ENCODE data around the gene ACOT8.
A peak's percentile ranks its signal among the peaks of the same experiment; 100 is the strongest.

GRCh38 chr20:45833030-45833882, 23.9 kb downstream of the ACOT8 start, which contains the start of gene SNX21:
- TF ChIP-seq CTCF (IDR thresholded peaks at IDR 0.05) (no peak), POLR2A (IDR thresholded peaks at IDR 0.05) (no peak), POLR2AphosphoS5 (IDR thresholded peaks at IDR 0.05; ENCODE audit: insufficient read depth in 1 of 2, low read depth in 1 of 2) (peak in 1 of 2 donors; percentile 64)
